Neural cell (in vitro differentiated cells): Measurements from ENCODE around the gene GPC3.

Experiments
- EP300 ChIP-seq: fragments of 450-650 bp; conservative IDR thresholded peaks from 2 replicates; pipeline ENCODE4 v1.6.1; 2014; ENCODE audit warnings: antibody characterized with exemption, mild to moderate bottlenecking, moderate library complexity; ENCODE audit not compliant: poor library complexity, severe bottlenecking
- TF ChIP-seq, protein P1 (sequence below): fragments of 450-650 bp; IDR thresholded peaks from 2 replicates; pipeline ENCODE4 v1.5.1; 2014; ENCODE audit warnings: antibody characterized with exemption, mild to moderate bottlenecking, moderate library complexity; ENCODE audit not compliant: poor library complexity, severe bottlenecking

DNA sequence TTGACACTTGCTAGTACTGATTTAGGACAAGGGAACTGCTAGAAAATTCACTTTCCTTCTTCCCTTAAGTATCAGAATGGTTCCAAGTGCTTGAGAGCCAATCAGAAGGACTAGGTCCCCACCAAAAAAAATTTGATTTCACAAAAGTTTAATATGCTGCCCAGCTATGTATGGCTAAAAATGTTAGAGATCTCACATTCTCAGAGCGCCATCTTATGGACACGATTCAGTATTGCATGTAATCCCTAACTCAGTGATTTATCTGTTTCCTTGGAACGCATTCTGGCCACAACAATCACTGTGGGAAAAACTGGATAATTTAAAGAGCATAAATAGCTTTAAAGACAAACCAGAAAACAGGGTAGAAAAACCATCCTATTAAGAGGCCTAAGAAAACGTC lies 315.0 kb downstream of the GPC3 start:
- TF ChIP-seq, protein P1, sequence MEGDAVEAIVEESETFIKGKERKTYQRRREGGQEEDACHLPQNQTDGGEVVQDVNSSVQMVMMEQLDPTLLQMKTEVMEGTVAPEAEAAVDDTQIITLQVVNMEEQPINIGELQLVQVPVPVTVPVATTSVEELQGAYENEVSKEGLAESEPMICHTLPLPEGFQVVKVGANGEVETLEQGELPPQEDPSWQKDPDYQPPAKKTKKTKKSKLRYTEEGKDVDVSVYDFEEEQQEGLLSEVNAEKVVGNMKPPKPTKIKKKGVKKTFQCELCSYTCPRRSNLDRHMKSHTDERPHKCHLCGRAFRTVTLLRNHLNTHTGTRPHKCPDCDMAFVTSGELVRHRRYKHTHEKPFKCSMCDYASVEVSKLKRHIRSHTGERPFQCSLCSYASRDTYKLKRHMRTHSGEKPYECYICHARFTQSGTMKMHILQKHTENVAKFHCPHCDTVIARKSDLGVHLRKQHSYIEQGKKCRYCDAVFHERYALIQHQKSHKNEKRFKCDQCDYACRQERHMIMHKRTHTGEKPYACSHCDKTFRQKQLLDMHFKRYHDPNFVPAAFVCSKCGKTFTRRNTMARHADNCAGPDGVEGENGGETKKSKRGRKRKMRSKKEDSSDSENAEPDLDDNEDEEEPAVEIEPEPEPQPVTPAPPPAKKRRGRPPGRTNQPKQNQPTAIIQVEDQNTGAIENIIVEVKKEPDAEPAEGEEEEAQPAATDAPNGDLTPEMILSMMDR, result peak; percentile 80
- TF ChIP-seq EP300, result no peak
